Activated CD4-positive, alpha-beta T cell treated with anti-CD3 and anti-CD28 coated beads, Interleukin-10, Interleukin-2, amounts not matched to agents 100 ng/mL and 50 ng/mL, durations not matched to agents 16 hours and 8 hours (primary cell): ENCODE data around the gene WDFY2.

Experiments used
- DNase-seq: peaks from one replicate; pipeline ENCODE4 v3.0.0-alpha.2; 2020

WDFY2 gene

GRCh38 chr13:51777921-51778320 is 193.7 kb downstream of the WDFY2 start:
- no peak for DNase-seq

GRCh38 chr13:51778392-51778791 is 194.1 kb downstream of the WDFY2 start:
- DNase-seq = no peak

DNA sequence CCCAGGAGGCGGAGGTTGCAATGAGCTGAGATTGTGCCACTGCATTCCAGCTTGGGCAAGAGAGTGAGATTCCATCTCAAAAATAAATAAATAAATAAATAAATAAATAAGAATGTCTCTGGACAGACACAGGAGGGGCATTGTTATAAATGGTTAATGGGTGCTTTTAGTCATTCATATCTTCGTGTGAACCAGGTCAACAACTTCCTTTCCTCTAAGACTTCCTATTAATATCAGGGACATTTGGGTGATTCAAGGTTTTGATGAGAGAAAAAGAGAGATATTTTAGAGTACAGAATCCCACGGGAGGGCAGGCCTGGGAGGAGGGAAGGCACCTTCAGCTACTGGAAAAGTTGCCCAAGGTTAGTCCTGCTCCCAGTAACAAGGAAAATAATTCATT is 195.8 kb downstream of the WDFY2 start:
- DNase-seq = no peak

DNA sequence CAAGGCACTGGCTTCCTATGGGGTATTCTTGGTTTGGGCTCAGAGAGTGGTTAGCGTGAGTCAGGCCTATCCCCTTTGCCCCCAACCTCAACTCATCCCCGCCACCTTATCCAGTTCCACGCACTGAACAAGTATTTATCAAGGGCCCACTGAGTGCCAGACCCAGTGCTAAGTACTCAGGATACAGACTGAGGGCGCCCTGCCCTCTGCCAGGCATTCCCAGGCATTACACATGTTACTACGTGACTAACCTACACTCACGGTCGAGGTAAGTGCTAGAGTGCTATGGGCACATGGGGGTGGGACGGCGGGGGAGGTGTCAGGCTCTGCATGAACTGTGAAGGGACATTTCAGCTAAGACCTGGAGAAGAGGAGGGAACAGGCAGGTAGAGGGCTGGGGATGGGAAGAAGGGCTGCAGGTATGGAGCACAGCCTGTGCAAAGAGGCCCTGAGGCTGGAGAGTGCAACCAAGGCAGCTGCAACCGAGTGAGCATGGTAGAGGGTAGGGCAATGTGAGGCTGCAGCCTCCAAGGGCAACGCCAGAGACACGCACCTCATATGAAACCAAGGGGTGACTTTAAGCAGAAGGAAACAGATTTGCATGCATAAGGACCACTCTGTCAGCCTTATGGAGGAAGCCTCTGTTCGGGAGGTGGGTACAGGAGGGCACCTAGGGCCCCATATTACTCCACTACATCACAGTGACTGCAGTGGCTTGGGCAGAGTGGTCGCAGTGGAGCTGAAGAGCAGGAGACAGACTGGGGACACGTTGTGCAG is 197.2 kb downstream of the WDFY2 start:
- DNase-seq = peak; percentile 17

DNA sequence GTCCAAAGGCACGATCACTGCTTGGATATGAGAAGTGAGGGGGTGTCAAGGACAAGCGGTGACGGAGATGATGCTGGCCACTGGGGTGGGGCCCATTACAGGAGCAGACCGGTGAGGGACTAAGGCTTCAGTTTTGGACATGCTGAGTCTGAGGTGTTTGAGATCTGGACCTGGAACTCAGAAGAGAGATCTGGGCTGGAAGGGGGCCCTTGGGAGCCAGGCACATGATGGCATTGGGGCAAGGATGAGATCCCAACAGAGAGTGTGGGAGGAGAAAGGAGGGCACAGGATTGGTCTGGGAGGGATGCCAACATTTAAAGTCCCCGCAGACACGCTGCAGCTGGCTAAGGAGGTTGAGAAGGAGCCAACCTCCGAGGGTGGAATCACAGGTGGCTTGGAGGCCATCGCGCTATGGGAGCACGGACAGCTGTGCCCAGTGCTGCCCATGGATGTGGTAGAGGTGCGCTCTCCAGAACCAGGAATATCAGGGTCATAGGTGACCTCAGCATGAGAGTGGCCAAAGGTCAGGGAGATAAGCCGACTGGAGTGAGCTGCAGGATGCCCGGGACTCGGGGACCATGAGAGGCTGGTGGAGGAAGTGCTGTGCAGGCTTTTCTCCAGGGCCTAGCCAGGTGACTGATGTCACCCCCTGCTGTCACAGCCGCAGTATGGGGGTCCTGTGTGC is 197.9 kb downstream of the WDFY2 start:
- no peak for DNase-seq

GRCh38 chr13:51783428-51784094 is 199.3 kb downstream of the WDFY2 start:
- no peak for DNase-seq

DNA sequence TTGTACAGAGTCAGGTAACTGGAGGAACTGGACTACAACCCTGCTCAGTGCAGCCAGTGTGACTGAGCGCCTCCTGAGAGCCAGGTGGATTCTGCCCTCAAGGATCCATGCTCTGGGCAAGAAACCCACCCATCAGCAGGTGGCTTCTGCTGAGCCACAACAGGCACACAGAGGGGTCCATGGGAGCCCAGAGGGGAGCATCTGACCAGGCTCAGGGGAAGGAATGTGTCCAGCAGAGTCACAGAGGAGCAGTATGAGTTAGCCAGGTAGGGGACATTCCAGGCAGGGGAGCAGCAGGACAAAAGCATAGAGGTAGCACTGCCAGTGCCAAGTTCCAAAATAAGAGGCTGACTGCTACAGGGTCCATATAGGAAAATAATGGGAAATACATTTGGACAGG is 199.8 kb downstream of the WDFY2 start:
- no peak for DNase-seq

DNA sequence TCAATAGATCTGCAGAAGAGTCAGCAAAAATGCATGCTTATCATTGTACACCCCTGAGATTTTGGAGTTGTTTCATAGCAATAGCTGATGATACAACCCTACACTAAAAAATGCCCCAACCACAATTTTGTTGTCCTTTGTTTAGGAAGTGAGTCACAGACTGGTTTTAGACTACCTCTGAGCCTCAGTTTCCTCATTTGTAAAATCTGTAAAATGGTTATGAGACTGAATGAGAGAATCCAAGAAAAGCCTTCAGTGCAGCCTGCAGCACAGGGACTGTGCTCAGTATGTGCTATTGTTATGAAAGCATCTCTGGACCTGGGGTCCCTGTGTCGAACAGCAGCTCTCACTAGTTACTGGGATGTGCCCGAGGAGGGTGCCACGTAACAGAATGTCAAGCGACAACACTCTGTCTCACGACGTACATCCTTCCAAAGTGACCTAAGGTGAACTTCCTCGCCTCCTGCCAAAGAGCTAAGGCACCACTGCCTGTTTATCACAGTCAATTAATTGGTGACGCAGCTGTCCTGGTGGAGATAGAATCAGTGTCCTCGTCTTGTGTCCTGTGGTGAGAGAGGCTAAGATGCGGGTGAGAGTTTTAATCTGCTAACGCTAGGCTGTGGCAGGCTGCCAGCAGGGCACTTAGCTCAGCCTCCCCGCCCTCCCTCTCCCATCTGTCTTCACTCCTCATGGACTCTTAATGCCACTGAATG is 201.6 kb downstream of the WDFY2 start:
- DNase-seq = peak; percentile 76

DNA sequence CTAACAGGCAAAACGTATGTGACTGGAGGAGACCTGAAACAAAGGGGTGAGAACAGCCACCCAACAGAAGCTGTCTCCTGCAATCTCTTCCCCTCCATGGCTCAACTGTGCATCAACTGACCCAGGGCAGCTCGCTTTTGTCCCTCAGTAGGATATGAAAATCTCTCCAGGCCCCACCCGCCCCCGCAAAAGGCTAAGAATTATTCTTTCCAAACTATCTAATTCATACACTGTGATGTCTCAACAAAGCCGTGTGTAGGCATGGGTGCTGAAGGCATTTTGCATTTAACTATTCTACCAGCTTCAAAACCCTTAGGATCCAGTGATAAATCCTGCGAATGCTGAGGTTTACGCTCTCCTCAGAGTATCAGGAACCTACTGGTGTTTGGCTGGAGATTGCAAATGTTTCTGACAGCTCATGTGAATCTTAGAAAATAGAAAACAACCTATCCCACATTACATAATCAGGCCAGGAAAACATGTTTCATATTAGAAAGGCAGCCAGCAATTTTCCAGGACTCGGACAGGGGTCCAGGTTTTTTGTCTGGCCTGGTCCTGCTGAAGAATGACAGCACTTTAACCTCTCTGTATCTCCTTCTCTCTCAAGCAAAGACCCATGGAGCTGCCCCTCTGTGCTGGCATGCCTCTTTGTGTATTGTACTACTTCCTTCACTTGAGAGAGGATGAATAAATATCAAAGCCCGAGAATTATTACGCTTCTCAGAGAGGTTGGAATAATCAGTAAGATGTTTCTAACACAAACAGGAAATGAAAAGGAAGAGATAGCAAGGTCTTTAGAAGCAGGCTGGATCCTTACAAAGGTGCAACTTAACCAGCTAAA is 202.4 kb downstream of the WDFY2 start:
- DNase-seq = no peak

DNA sequence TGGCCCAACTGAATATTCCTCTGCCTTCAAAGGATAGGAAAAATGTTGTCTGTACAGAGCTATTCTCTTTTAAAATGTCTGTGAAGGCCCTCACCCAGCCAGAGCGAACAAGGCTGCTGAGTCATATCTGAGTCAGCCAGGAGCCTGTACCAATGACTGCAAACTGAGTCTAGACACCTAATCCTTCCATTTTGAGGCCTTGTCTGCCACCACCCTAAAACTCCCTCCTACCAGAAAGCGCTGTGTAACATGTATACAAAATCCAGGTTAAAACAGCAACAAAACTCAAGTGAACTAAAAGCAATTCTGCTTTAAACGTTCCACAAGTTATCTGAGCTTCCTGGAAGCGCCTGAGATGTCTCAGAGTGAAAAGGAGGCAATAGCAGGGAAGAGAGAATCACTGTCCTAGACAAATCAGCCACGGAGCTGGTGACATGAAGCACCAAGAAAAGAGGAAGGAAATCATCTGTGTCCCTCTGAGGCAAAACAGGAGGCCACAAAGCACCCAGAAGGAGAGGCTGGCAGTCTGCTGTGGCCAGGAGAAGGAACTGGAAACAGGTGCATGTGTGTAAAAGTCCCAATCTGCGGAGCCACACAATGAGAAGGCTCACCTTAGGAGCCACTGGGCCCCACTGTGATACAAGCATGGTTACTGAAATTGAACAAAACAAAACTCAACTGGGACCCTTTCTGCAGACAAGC is 209.5 kb downstream of the WDFY2 start:
- DNase-seq = peak; percentile 79

- no peak for DNase-seq
Observed at GRCh38 chr13:51794964-51795363, 210.7 kb downstream of the WDFY2 start.

DNA sequence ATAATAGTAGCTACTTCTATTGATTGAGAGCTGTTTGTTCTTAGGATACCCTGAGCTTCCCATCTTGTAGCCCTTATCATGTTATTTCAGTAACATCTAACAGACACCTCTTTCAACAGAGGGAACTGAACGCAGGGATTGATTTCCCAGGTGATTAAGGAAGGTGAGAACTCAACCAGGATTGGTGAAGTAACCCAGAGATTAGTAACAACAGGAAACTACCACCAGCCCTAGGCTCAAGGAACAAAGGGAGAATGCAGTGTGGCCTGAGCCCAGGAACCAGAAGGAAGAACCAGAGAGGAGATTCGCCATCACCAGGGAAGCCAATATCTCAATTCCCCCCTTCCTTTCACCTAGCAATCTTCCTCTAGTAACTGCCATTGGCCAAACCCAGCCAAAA is 211.2 kb downstream of the WDFY2 start:
- DNase-seq = no peak

- no peak for DNase-seq
Observed at GRCh38 chr13:51796546-51796945, 212.3 kb downstream of the WDFY2 start.

DNA sequence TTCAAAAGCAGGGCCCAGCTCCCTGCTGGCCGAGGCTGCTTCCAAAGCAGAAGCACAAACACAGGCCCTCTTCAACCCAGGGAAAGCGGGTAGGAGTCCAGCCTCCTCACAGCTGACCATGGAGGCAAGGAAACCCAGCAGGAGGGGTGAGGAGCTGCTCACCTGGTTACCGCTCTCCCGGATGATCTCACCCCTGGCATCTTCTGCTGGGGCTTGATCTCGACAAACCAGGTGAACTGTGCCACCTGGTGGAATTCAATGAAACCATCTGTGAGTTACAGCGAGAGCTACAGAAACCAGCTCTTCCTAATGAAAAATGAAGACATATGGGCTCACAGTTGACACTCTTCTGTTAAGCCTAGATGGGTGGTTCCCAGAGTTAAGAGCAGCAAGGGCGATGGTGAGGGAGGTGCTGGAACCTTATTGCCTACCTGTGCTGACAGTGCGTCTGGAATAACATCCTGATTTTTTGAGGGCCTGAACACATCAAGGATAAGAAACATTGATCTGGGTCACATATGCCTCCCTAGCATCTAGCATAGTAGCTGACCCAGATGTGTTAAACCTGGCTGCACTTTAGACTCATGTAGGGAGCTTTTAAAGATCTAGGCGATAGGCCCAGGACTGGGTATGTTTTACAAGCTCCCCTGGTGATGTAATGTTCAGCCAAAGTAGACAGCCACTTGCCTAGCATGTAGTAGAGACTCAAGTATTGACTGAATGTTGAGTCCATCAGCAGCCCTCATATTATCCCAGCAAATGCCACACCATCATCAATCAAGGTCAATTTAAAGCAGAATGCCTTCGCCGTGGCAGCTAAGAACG is 213.6 kb downstream of the WDFY2 start:
- peak; percentile 79 for DNase-seq

- DNase-seq = no peak
Observed at GRCh38 chr13:51799261-51799660, 215.0 kb downstream of the WDFY2 start.

DNA sequence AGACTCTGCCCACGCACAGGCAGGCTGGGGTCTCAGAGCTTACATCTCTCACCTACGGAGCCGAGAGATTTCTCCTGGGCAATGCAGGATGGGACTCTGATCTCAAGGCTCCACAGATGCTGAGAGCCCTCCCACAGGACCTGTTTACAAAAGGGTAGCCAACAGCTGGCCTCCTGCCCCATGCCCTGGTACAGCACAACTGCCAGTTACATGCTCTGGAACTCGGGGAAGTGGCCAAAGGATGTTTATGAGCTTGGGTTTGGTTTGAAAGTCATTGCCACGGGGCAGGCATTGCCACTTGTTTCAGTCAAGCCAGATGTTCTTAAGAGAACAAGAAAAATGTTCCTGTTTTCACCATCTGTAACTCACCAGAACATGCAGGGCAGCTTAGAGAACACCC is 216.2 kb downstream of the WDFY2 start:
- DNase-seq = no peak

GRCh38 chr13:51801631-51802099 is 217.4 kb downstream of the WDFY2 start:
- no peak for DNase-seq

DNA sequence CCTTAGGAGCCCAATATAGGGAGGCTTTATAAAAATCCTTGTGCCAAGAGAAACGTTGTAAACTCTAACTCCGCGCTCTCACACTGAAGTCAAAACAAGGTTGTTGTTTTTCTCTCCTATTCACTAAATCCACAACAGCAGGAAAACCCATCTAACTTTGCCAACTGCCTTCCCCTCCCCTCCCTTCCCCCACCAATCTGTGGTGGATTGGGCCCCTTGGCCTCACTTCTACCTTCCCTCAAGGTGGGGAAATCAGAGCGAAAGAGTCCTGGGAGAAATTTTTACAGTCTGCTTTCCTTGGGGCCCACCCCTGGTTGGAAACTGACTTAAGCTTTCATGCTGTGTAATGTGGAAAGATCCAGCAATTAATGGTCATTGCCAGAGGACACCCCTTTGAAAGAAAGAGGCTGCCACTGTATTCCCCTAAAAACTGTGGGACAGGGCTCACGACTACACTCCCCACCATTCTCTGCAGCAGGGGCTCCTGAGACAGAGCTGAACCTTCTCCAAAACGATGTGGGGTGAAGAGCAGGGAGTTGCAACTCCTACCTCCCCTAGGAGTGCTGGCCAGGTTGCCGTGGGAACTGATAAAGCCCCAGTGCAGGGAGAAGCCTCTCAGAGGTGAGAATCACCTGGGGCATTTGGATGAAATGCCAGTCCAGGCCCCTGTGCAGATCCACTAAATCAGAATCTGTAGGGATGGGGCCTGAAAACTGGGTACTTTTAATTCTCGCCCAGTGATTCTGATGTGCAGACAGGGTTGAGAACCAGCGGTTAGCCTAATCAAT is 218.6 kb downstream of the WDFY2 start:
- no peak for DNase-seq

GRCh38 chr13:51803422-51804294 is 219.4 kb downstream of the WDFY2 start, which contains the start of gene DHRS12:
Gene DHRS12, minus strand, starts transcription at chr13:51804163. Its CDS starts 4,504 bp downstream, at chr13:51799659.
- peak; percentile 91 for DNase-seq
